HAP-1 (cell line): Measurements from ENCODE around the gene KCNAB1.
A peak's percentile ranks its signal among the peaks of the same experiment; 100 is the strongest.
"Not testable (repeated sequence)": the region's sequence is repeated elsewhere in the genome, so short reads cannot be mapped to it uniquely, and the experiment has no call there.

Source experiments
- DNase-seq, 2 experiments: peaks; one replicate each; pipeline ENCODE4 v3.0.0-alpha.2; 2016 to 2020; ENCODE audit warnings: low spot score in 2 of 2
- H3K27me3 ChIP-seq: fragments of 250-450 bp; sonication (Bioruptor Pico); 2 replicates; pipeline ENCODE4 v1.5.1; 2020; ENCODE audit warnings: low read depth, mild to moderate bottlenecking, moderate library complexity
- H3K36me3 ChIP-seq: fragments of 250-450 bp; sonication (Bioruptor Pico); replicated peaks from 2 replicates; pipeline ENCODE4 v1.5.1; 2020; ENCODE audit warnings: mild to moderate bottlenecking
- H3K4me1 ChIP-seq: fragments of 250-450 bp; sonication (Bioruptor Pico); 2 replicates; pipeline ENCODE4 v1.5.1; 2020; ENCODE audit warnings: mild to moderate bottlenecking
- H3K4me3 ChIP-seq: fragments of 250-450 bp; sonication (Bioruptor Pico); 2 replicates; pipeline ENCODE4 v1.5.1; 2020; ENCODE audit warnings: mild to moderate bottlenecking, moderate library complexity
- H3K9me3 ChIP-seq: fragments of 250-450 bp; sonication (Bioruptor Pico); 2 replicates; pipeline ENCODE4 v1.5.1; 2020; ENCODE audit warnings: mild to moderate bottlenecking, moderate library complexity
- in situ Hi-C: fragments of 300-500 bp; cut with MboI; formaldehyde crosslinking; loops from 3 replicates; pipeline ENCODE4 v1.14.3; 2020; ENCODE audit warnings: low sequenced_read_pairs, inconsistent platforms, mixed read lengths

KCNAB1 gene

DNA sequence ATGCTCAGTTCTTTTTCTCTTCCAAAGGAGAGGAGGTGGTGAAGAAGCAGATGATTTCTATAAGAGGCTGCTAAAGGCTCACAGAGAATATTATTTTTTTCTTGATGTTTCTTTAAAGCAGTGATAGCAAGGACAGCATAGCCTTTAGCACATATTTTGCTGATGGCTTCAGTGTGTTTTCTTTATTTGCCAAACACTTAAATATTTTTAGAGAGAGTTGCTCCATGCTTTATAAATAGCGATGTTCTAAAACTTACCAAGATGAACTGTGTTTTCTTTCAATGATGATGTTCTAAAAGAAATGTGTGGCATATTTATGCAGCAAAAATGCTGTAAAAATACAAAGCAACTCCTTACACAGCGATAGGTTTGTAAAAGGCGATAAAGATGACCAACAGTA lies 11.8 kb upstream of the KCNAB1 start:
- H3K4me1 ChIP-seq: no peaks in the 10 kb centered on the region
- no peaks in the 10 kb centered on the region for H3K36me3 ChIP-seq
- in situ Hi-C loops: no loop called here
- H3K27me3 ChIP-seq: peaks cover 11% of the 10 kb centered on the region
- no peaks in the 10 kb centered on the region for H3K9me3 ChIP-seq
- H3K4me3 ChIP-seq: no peak overlapping the region
- DNase-seq: no peak

DNA sequence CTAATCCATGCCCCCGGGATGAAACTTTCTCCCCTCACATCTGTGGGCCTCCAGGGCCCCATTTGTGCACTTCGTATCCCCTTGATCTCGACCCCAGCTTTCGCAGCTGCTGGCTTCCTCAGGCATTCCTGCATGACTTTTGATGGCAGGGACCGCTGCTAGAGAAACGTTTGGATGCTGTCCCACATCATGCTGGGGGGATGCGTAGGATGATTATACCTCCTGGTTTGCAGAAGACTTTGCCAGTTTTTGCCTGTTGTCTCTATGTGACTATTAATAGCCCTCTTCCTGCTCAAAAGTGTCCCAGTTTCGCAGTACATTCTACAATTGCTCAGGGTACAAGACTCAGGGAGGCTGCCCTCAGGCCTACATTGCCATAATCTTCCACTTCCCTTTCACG lies 10.4 kb upstream of the KCNAB1 start:
- Histone ChIP-seq H3K4me3 (no peak overlapping the region), H3K4me1 (no peaks in the 10 kb centered on the region), H3K27me3 (peaks cover 12% of the 10 kb centered on the region), H3K9me3 (no peaks in the 10 kb centered on the region), H3K36me3 (no peaks in the 10 kb centered on the region)
- DNase-seq: no peak
- in situ Hi-C loops: no loop called here

- peaks cover 2% of the 10 kb centered on the region; the same call in 1 of the 2 replicates for H3K27me3 ChIP-seq
- H3K36me3 ChIP-seq: no peaks in the 10 kb centered on the region
- in situ Hi-C loops: no loop called here
These were observed 6.1 kb downstream of the KCNAB1 start for GRCh38 chr3:156126467-156126866.

DNA sequence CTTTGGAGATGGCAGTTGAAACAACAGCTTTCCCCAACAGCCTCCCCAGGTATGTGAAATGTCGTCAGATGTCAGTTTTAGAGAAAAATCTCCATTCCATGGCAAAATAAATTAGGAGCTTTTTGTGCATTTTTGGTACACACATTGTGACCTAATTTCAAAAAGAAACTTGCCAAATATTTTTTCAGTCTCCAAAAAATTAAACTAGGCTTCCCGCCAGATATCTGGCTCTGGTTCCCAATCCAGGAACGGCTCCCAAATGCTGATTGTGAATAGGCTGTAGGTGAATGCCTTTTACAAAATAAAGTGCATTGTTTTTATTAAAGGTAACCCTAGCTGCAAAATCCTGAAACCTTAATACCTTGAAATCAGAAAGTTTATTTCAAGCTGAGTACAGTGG lies 10.9 kb downstream of the KCNAB1 start:
- no peaks in the 10 kb centered on the region for H3K9me3 ChIP-seq
- in situ Hi-C loops: no loop called here
- no peaks in the 10 kb centered on the region for H3K4me1 ChIP-seq
- no peak overlapping the region for H3K4me3 ChIP-seq
- DNase-seq: no peak
- H3K36me3 ChIP-seq: no peaks in the 10 kb centered on the region
- H3K27me3 ChIP-seq: peaks cover 9% of the 10 kb centered on the region; the same call in 1 of the 2 replicates

More at GRCh38 chr3:156126467-156126866, 6.1 kb downstream of the KCNAB1 start:
- Histone ChIP-seq H3K4me3 (no peak overlapping the region), H3K4me1 (no peaks in the 10 kb centered on the region), H3K9me3 (no peaks in the 10 kb centered on the region)
- no peak for DNase-seq

DNA sequence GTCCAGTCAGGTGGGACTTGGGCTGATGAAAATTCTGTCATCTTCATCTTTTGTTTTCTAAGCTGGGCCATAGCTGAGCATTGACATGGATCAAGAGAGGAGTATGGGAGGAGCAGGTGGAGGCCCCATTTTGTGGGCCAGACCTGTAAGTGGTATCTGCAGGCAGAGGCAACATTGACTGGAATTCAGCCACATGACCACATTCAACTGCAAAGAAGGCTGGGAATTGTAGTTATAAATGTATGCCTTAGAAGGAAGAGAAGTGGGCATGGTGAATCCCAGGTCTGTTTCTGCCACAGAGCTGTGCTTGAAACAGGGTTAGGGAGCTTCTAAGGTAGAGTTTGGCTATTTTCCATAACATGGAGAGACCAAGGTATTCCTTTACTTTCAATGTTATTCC lies 11.4 kb downstream of the KCNAB1 start:
- no peak overlapping the region for H3K4me3 ChIP-seq
- H3K9me3 ChIP-seq: no peaks in the 10 kb centered on the region
- H3K4me1 ChIP-seq: no peaks in the 10 kb centered on the region
- peaks cover 6% of the 10 kb centered on the region; the same call in 1 of the 2 replicates for H3K27me3 ChIP-seq
- H3K36me3 ChIP-seq: no peaks in the 10 kb centered on the region
- no peak for DNase-seq
- in situ Hi-C loops: no loop called here

DNA sequence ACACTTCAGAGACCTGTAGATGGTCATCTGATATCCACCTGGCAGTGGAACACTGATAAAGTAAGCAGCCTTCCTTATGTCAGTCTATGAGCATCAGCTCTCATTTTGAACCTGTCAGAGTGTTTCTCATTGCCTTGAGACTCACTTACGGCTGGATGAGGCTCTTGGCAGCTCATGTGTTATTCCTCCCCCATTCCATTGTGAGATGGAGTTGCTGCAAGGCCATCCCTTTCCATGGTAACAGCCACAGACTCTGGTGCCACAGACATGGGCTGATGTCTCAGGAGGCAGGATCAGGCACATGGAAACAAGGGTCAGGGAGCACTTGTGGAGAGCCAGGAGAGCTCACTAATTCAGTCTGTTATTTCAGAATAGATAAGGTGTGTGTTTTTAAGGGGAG lies 11.9 kb downstream of the KCNAB1 start:
- in situ Hi-C loops: no loop called here
- Histone ChIP-seq H3K27me3 (peaks cover 6% of the 10 kb centered on the region; the same call in 1 of the 2 replicates), H3K4me1 (no peaks in the 10 kb centered on the region), H3K36me3 (no peaks in the 10 kb centered on the region), H3K9me3 (no peaks in the 10 kb centered on the region), H3K4me3 (no peak overlapping the region)
- no peak for DNase-seq

DNA sequence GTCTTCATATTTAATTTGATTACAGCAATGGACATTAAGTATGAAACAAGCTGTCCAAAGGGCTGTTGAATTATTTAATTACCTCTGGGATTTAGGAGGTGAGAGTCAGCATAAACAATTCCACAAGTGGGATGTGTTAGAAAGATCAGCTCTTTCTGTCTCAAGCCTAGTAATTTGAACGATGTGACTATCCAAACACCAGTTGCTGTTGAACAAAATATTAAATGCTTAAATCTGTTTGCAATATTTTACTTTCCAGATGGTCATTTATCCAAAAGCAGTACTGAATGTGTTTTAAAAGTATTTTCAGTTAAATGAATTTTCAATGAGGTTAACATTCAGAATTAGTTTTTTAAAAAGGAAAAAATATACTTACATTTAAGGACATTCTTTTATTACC lies 12.7 kb downstream of the KCNAB1 start:
- peaks cover 6% of the 10 kb centered on the region; the same call in 1 of the 2 replicates for H3K27me3 ChIP-seq
- no peak for DNase-seq
- no peaks in the 10 kb centered on the region for H3K4me1 ChIP-seq
- H3K9me3 ChIP-seq: no peaks in the 10 kb centered on the region
- in situ Hi-C loops: no loop called here
- H3K4me3 ChIP-seq: no peak overlapping the region
- no peaks in the 10 kb centered on the region for H3K36me3 ChIP-seq

DNA sequence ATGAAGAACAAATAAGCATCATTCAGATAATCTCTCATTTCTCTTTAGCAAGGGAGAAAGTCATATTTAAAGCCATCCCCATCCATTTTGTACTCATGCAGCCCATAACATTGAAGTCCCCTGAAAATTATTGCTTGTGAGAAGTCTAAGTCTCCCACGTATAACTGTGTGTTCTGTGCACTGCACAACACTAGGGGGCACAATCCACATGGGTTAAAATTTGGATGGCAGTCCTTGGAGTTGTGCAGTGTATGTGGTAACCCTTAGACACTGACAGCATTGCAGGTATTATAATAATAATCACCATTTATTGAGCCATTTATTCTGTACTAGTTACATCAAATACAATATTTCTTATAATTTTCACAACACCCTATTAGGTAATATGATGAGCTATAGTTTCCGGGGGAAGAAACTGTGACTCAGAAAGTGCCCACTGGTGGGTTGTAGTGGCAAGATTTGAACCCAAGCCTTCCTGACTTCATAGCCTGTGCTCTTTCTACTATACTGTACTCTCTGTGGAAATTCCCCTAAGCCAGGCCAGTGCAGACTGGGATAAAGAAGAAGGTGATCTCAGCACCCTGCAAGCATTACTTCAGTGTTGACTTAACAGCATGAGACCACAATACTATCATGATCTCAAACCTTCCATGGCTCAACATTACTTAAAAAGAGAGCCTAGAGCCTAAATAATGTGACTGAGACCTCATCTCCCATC lies 15.7 kb downstream of the KCNAB1 start:
- H3K9me3 ChIP-seq: no peaks in the 10 kb centered on the region
- H3K27me3 ChIP-seq: peaks cover 6% of the 10 kb centered on the region; the same call in 1 of the 2 replicates
- no peaks in the 10 kb centered on the region for H3K36me3 ChIP-seq
- in situ Hi-C loops: no loop called here
- no peaks in the 10 kb centered on the region for H3K4me1 ChIP-seq
- DNase-seq: peak in 1 of 2 experiments; percentile 23
- H3K4me3 ChIP-seq: no peak overlapping the region

DNA sequence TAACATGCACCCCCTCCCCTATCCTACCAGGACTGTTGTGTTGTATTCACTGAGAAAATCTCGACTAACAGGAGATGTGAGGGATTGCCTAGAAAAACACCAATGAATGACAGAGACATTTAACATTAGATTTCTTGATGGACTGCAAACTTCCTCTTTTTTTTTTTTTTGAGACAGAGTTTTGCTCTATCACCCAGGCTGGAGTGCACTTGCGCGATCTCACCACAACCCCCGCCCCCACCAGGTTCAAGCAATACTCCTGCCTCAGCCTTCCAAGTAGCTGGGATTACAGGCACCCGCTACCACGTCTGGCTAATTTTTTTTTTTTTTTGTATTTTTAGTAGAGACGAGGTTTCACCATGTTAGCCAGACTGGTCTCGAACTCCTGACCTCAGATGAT lies 17.0 kb downstream of the KCNAB1 start:
- H3K27me3 ChIP-seq: peaks cover 15% of the 10 kb centered on the region; the same call in 1 of the 2 replicates
- H3K4me1 ChIP-seq, in situ Hi-C loops, H3K36me3 ChIP-seq, DNase-seq, H3K4me3 ChIP-seq, H3K9me3 ChIP-seq: not testable (repeated sequence)

DNA sequence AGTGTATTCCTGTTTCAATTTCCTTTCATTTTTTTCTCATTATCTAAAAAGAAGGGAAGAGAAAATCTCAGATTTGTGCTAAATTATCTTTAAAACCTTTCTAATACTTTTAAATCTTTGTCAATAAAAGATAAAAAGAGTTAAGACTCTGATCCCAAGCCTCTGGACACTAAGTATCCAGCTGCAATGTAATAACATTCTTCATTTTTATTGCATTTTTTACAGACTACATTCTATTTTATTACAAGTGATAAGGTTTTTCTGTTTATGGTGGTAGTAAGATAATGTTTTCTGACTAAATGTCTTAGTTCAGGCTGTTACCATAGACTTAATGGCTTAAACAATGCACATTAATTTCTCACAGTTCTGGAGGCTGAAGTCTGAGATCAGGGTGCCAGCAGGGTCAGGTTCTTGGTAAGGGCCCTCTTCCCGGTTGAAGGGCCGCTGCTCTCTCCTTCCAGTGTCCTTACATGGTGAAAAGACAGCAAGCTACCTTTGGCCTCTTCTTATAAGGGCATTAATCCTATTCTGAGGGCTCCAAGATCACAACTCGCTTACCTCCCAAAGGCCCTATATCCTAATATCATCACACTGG lies 19.7 kb downstream of the KCNAB1 start:
- in situ Hi-C loops: no loop called here
- Histone ChIP-seq H3K4me1 (no peaks in the 10 kb centered on the region), H3K27me3 (peaks cover 20% of the 10 kb centered on the region; the same call in 1 of the 2 replicates), H3K4me3 (no peak overlapping the region), H3K36me3 (no peaks in the 10 kb centered on the region), H3K9me3 (no peaks in the 10 kb centered on the region)
- DNase-seq: no peak

DNA sequence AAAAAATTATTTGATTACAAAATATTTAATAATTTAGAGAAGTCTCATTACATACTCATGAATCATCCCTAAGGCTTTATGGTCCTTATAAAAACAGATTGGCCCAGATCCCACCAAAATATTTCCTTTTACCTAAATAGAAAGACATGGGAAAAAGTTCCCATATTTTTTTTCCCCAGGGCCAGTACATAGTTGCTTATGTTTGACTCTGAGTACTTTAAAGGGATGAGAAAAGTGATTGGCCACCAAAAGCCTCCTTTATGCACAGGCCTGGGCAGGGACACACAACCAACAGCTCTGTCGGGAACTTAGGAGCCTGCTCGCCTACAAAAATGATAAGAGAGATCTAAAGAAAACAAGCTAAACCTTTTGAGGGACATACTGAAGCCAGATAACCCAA lies 22.3 kb downstream of the KCNAB1 start:
- no peaks in the 10 kb centered on the region for H3K36me3 ChIP-seq
- H3K4me1 ChIP-seq: no peaks in the 10 kb centered on the region
- H3K9me3 ChIP-seq: no peaks in the 10 kb centered on the region
- no peak for DNase-seq
- in situ Hi-C loops: no loop called here
- no peak overlapping the region for H3K4me3 ChIP-seq
- peaks cover 28% of the 10 kb centered on the region; the same call in 1 of the 2 replicates for H3K27me3 ChIP-seq

DNA sequence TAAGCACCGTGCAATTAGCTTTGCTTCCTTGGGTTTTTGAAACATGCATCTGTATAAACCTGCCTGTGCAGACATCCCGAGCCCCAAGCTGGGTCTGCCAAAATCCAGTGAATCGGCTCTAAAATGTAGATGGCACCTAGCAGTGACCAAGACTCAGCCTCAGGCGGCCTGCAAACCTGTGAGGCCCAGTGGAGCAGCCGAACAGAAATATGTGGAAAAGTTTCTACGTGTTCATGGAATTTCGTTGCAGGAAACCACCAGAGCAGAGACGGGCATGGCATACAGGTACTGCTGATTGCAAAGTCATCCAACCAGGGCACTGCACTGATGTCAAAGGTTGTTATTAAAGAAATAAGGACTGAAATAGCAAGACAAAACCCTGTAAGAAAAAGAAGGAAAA lies 22.8 kb downstream of the KCNAB1 start:
- H3K9me3 ChIP-seq: no peaks in the 10 kb centered on the region
- in situ Hi-C loops: no loop called here
- H3K36me3 ChIP-seq: no peaks in the 10 kb centered on the region
- no peaks in the 10 kb centered on the region for H3K4me1 ChIP-seq
- no peak for DNase-seq
- peaks cover 28% of the 10 kb centered on the region; the same call in 1 of the 2 replicates for H3K27me3 ChIP-seq
- no peak overlapping the region for H3K4me3 ChIP-seq

GRCh38 chr3:156144060-156144459 lies 23.7 kb downstream of the KCNAB1 start:
- Histone ChIP-seq H3K9me3 (no peaks in the 10 kb centered on the region), H3K36me3 (no peaks in the 10 kb centered on the region), H3K4me1 (no peaks in the 10 kb centered on the region), H3K27me3 (peaks cover 30% of the 10 kb centered on the region; the same call in 1 of the 2 replicates), H3K4me3 (no peak overlapping the region)
- in situ Hi-C loops: no loop called here
- DNase-seq: no peak

DNA sequence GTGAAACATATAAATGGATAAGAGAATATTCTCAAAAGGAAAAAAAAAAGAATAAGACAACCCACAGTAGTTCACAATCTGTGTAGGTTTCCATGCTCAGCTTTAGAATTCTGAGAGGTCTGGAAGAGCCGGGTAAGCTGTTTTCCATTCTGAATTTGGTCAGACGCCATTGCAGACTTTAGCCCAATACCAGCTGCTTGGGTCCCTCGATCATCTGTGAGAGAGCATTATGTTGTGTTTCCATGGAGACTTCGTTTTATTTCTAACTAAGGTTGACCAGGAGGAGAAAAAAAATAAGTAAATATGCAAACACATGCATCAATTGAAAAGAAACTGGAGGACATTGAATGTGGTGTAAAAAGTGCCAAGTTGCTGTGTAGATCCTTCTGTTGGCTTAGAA lies 25.5 kb downstream of the KCNAB1 start:
- no peak for DNase-seq
- H3K27me3 ChIP-seq: peaks cover 30% of the 10 kb centered on the region; the same call in 1 of the 2 replicates
- in situ Hi-C loops: no loop called here
- no peaks in the 10 kb centered on the region for H3K36me3 ChIP-seq
- no peaks in the 10 kb centered on the region for H3K9me3 ChIP-seq
- H3K4me3 ChIP-seq: no peak overlapping the region
- no peaks in the 10 kb centered on the region for H3K4me1 ChIP-seq
